Middle frontal gyrus (tissue), 1 donor: Measurements from ENCODE around the gene GARNL3.
A peak's percentile ranks its signal among the peaks of the same experiment; 100 is the strongest.

Experiments
- DNase-seq: peaks from one replicate; pipeline ENCODE4 v3.0.0-alpha.2; 2015; ENCODE audit warnings: low spot score; ENCODE audit errors: extremely low spot score

GARNL3 gene, protein sequence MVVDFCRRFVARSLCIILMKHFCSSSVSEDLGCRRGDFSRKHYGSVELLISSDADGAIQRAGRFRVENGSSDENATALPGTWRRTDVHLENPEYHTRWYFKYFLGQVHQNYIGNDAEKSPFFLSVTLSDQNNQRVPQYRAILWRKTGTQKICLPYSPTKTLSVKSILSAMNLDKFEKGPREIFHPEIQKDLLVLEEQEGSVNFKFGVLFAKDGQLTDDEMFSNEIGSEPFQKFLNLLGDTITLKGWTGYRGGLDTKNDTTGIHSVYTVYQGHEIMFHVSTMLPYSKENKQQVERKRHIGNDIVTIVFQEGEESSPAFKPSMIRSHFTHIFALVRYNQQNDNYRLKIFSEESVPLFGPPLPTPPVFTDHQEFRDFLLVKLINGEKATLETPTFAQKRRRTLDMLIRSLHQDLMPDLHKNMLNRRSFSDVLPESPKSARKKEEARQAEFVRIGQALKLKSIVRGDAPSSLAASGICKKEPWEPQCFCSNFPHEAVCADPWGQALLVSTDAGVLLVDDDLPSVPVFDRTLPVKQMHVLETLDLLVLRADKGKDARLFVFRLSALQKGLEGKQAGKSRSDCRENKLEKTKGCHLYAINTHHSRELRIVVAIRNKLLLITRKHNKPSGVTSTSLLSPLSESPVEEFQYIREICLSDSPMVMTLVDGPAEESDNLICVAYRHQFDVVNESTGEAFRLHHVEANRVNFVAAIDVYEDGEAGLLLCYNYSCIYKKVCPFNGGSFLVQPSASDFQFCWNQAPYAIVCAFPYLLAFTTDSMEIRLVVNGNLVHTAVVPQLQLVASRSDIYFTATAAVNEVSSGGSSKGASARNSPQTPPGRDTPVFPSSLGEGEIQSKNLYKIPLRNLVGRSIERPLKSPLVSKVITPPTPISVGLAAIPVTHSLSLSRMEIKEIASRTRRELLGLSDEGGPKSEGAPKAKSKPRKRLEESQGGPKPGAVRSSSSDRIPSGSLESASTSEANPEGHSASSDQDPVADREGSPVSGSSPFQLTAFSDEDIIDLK

DNA sequence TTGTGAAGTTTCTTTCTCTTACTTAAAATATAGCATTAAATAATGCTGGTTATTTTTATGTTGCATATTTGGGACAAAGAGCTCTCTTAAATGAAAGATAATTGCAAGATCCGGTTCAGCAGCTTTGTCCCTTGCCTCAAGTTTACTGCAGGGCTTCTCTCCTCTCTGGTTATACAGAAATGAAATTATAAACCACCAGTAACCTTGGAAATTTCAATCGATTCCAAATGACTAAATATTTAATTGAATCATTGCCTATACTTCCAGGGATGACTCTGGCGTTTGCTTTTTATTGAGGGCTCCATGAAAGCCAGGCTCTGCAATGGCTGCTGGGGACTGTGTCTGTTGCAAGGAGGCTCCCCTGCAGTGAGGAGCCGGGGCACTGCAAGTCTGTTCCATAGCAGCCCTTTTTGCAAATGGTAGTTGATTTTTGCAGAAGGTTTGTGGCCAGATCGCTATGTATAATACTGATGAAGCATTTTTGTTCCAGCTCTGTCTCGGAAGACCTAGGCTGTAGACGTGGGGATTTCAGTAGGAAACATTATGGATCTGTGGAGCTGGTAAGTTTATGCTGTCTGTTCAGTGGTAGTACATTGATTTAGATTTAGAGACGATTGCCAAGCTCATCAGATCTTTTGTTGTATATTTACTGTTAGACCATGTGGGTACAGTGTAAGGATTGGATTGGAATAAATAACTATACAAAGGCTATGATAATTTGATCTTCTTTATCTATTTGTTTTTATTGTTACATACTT lies at the start of gene GARNL3:
GARNL3 (plus strand) TSS at position 313 of the 758 bp plus-strand sequence; CDS start at position 417, 104 bp downstream.
- DNase-seq = no peak

DNA sequence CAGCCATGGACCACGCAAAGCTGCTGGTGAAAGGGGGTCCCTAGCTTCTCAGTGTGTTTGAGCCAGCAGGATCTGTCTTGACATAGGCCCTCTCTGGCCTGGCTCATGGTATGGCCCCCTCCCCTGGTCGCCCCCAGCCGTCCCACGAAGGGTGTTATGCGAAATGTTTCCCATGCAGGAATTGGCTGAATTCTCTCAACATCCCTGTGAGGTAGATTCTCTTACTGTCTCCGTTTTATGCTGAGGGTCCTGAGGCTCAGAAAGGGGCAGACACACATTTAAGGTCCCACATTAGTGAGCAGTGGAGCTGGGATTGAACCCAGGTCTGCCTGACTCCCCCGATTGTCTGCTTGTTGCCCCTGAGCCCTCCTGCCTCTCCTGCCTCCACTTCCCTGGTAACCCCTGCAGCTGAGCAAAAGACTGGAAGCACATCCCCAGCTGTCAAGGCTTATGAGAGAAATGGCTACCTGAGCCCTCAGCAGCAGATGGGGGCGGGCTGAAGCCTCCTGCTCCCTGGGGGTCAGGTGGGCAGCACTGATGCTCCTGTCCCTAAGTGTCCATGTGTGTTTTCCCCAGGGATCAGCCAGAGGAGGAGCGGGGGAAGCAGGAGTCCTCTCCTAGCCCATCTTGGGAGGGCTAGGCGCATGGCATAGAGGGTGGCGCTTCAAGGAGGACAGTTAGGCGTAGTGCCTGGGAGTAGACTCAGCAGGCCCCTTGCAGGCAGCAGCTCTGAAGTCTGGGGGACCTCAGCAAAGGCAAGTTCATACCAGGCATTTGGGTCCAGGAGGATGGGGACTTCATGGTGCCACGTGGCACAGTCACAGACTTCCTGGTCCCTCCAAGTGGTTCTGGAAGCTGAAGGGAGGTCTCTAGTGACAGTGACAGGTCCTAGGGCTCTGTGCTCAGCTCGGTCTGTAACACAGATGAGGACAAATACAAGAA lies 49.0 kb upstream of the GARNL3 start:
- DNase-seq = no peak

DNA sequence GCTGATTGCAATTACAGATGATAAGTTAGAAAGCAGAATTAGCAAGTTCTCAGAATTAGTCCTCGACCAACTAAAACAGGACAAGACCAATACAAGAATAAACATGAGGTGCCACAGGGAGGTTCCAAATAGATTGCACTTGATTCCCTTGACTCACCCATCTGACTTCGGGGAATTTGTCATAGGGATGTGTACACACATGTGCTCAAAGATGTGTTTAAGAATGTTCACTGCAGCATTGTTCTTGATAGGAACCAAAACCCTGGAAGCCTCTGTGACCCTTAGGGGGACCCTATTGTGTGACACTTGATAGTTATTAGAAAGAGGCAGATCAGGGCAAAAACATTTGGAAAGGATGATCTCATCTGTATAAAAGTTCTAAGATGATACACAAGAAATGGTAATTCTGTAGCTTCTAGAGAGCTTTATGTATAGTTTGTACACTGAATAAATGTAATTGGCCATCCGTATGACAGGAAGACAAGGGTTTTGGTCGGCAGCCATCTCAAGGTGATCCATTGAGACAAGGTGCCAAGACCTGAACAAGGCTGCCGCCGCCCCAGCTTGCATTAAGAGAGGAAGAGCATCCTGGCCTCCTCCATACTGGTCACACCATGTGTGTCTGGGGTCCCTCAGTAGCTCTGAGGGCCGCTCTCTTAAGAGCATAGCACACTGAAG lies 48.2 kb upstream of the GARNL3 start:
- DNase-seq = no peak

DNA sequence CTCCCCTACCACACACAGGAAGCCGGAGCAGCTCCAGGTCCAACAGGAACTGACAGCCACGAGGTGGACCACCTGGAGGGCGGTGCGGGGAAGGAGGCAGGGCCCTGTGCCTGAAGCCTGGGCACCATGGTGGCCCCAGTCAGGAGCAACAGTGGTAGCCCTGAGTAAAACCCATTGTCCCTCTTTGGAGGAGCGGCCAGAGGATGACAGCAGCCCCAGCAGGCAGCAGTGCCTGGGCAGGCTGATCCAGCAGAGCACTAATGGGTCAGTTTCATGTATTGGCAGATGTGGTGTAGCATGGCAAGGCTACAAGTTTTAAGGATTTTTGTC lies 47.7 kb upstream of the GARNL3 start:
- no peak for DNase-seq

DNA sequence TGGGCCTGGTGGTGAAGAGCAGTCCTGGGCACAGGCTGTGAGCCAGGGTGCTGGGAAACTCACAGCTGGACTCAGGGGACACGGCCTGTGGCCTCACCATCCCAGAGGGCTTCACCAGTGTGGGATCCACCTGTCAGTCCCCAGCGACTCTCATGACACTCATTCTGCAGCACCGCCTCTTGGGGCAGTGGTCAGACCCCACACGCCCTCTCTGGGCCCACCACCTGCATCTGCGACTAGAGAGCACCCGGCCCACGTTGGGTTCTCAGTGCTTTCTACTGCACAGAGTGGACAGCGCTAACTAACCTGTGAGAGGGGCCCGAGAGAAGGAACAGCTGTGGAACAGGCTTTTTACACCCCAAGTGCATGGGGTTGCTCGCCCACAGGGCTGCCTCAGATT lies 45.8 kb upstream of the GARNL3 start:
- no peak for DNase-seq

DNA sequence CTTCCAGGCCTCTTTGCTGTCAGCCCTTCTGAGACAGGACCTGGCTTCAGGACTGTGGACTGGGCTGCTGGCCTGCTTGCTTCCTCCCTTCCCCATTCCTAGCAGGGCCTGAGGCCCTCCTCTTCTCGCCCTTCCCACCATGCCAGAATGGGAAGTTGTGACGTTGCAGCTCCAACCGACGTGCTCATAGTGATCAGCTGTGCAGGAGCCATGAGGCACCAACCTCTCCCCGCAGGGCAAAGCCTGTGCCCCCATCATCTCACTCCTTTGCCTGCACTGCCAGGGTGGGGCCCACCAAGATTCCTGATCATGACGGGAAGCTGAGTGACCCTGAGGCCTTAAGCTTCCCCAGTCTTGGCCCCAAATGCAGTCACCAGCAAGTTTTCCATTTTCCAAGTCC lies 45.1 kb upstream of the GARNL3 start:
- DNase-seq = no peak

DNA sequence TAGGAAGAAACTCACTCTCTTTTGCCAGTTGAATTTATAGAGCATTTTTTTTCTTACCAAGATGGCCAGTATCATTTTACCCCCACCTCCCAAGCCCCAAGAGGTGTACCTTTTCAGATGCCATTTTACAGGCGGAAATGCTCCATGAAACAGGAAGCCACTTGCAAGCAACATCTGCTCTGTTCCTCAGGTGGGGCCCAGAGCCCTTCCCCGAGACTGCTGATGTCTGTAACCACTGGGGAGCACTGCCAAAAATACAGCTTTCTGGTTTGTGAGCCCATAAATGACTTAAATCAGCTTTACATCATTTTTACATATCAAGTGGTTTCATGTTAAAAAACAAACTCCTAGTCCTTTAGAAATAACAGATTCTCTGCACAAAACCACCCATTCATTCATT lies 42.9 kb upstream of the GARNL3 start:
- DNase-seq = no peak

DNA sequence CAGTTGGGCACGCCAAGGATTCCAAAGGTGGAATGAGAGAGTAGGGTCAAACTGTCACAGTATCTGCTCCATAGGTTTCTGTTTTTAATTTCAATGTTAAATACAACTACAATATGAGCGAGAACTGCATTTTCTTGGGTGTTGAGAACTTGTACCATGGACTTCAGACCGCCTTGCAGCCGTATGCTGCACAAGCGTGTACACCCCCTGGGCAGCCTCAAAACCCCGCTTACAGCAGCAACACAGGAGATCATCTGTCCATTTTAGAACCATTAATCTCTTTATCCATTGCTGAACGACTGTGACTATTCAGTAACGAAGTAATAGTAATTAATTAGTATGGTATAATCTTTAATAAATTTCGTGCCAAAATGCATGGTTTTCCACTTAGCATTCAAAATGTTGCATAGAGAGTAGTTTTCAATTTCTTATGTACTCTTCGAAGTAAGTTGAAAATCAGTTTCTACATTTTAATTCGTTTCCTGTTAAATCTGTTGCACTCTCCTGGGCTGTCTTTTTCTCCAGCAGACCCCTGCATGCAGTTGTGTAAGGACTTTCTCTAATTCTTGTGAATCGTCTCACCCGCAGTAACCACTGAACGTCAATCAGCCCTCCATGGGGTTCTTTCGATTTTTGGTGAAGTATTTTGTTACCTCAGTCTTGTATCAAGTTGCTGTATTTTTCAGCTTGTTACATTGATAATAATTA lies 42.0 kb upstream of the GARNL3 start:
- no peak for DNase-seq

DNA sequence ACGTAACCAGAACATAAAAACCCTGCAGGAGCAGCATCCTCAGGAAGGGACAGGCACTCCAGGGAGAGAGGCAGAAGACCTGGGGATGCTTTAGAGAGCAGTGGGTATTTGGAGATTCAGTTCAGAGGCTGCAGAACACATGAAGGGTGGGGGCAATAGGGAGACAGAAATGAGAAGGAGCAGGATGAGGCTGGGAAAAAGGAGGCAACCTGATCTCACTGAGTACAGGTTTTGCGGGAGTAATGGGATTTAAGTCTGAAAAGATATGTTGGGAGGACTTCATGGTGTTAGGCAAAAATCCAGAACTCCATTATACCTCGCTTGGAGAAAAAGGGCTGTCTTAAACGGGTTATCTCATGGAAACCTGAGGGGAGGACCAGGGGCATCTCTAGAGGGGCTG lies 41.3 kb upstream of the GARNL3 start:
- DNase-seq = no peak

DNA sequence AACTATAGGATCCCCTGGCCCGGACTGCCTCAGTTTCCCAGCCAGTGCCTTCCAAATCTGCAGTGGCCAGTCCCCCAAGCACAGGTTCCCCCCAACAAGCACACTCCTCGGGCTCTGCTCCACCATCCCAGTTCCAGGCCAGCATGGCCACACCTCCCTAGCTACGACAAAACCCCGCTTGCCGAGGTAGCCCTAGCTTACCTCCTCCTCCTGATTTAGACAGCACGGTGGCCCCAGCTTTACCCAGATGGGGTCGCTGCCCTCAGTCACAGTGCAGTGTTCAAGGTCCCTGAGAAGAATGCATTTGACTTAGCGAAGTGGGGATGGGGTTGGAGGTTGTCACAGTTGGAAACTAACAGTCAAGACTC lies 40.8 kb upstream of the GARNL3 start:
- DNase-seq = no peak

DNA sequence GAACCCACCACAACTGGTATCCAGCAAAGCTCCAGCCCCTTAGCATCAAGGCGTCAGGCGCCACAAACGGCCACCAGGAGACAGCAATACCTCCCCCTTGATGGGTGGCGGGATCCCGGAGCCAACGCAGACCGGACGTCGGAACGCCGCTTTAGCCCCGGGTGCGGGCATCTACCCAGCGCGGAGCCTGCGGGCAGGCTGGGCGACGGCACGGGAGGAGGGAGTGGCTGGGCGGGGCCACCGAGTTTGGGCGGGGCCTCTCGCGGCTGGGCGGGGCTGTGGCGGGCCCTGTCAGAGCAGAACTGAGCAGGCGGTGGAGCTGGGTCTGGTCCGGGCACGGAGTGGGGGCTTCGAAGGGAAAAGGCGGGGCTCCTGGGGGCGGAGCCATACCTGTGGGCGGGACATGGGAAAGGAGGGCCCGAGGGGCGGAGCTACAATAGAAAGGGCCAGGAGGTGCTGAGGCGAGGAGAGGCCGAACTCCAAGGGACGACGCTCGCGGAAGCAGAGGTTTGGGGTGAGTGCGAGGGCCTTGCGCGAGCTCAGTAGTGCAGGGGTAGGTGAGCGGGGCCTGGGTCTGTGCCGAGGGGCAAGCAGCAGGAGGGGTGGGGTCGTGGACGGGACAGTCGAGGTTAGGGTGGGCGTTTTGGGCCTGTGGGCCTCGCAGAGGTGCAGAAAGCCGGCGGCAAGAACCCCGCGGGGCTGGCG lies 40.2 kb upstream of the GARNL3 start:
- DNase-seq = peak; percentile 66

DNA sequence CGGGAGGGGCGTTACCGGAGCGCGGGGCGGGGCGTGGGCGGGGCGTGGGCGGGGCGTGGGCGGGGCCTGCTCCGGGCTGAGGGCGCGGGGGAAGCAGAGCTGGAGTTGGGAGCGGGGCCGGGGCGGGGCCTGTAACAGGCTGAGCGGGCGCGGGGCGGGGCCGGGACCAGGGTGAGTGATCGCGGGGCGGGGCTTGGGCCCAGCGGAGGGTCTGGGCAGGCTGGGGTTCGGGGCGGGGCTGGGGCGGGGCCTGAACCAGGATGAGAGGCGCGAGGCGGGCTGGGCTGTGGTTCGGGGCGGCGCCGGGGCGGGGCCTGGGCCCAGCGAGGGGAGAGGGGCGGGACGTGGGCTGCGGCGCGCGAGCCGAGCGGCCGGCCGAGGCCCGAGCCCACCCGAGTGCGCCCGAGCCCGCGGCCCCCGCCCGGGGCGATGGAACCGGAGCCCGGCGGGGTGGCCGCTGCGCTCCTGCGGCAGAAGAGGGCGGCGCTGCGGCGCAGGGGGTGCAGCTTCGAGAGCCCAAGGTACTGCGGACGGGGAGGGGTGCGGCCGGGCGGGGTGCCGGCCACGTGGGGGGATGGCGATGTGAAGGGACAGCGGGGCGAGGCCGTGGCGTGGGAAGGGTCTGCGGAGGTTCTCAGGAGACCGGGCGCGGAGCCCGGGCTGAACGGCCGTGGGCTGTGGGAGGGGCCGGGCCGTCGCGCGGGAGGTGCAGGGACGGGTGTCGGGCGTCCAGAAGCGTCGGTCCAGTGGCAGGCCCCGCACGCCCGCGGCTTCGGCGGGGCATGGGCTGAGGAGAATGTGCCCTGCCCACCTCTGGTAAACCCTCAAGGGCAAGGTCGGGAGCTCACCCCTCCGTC lies 39.5 kb upstream of the GARNL3 start:
- peak; percentile 80 for DNase-seq

DNA sequence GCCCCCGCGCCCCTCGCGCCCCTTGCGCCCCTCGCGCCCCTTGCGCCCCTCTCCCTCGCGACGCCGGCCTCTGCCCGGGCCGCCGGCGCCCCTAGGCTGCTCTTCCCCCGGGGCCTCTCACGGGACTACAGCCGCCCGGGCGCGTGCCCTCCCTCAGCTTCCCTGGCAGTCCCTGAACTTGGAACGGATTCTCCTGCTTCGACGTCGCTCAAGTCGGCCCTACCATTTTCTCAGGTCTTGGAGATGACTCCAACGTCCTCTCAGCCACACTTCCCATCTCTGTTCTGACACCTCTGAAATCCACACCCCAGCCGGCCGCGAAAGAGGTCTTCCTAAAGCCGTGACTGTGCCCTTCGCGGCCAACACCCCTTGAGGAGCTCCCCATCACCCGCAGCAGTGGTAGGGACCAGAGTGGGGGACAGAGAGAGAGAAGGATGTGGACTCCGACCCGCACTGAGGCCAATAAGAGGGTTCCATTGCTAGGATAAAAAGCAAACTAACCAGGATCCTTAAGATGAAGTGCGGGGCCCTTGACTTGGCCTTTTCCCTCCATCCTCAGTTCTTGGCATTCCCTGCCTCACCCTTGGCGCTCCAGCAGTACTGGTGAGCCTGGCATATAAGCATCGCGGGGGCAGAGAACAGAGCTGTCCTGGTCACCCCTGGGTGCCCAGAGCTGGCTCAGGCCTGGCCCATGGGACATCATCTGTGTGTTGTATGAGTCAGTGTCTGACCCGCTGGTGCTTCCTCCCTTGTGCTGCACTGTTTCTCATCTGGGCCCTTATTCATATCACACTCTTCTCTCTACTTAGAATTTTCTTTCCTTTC lies 38.6 kb upstream of the GARNL3 start:
- DNase-seq = no peak

DNA sequence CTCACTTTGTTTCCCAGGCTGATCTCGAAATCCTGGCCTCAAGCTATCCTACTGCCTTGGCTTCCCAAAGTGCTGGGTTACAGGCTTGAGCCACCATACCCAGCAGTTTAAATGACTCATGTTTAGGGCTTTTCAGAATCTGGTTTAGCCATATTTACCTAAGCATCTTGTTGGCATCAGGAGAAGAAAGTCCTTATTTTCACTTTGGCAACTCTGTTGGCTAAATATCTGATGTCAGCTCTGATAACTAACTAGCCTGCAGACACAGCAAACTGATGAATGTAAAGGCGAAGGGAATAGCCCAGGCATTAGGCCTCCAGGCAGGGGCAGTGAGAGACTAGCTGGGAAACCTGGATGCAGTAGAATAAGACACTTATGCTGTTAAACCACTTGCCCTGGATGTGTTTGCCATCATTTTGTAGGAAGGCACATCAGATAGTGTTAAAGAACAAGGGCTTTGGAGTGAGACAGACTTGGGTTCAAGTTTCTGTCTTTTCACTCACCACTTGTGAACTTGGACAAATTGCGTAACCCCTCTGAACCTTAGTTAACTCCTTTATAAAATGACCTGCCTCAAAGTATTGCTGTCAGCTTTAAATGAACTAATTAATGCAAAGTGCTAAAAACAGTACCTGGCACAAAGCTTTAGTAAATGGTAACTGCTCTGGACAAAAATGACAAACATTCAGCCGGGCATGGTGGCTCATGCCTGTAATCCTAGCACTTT lies 34.7 kb upstream of the GARNL3 start:
- no peak for DNase-seq

DNA sequence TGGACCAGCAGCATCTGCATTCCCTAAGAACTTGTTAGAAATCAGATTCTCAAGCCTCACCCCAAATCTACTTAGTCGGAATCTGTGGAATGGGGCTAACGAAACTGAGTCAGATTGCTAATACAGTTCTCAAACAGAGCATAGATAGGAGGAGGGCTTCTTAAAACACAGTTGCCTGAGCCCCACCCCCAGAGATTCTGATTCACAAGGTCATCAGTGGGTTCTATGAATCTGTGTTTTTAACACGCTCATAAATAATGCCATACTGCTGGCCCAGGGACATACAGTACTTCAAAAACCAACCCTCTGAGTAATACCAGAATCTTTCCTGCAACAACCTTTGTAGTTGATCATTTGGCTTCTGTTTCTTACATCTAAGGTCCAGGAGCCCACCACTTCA lies 32.9 kb upstream of the GARNL3 start:
- no peak for DNase-seq

DNA sequence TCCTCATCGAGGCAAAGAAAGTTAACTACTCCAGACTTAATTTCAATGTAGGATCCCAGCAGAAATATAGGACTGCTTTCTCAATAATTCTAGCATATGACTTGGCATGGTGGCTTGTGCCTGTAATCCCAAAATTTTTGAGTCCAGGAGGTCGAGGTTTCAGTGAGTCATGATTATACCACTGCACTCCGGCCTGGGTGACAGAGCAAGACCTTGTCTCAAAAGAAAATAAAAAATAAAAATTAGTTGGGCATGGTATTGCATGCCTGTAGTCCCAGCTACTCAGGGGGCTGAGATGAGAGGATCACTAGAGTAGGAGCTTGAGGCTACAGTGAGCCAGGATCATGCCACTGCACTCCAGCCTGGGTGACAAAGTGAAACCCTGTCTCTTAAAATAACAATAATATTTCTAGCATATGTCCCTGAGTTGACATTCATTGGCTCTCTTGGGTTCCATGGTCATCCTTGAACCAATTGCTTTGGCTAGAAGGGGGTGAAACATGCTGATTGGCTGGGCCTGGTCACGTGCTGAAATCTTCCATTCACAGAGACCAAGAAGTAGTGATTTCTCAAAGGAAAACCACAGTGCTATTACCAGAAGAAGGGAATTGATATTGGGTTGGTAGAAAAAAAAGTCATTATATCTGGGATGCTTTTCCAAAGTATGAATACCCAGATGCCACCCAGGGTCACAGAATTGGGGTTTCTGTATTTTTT lies 31.6 kb upstream of the GARNL3 start:
- DNase-seq = no peak
